Measurements from ENCODE around the gene WDR74.

GRCh38 chr11:62823677-62824076, 15.7 kb downstream of the WDR74 start:
- TF ChIP-seq, protein P1, sequence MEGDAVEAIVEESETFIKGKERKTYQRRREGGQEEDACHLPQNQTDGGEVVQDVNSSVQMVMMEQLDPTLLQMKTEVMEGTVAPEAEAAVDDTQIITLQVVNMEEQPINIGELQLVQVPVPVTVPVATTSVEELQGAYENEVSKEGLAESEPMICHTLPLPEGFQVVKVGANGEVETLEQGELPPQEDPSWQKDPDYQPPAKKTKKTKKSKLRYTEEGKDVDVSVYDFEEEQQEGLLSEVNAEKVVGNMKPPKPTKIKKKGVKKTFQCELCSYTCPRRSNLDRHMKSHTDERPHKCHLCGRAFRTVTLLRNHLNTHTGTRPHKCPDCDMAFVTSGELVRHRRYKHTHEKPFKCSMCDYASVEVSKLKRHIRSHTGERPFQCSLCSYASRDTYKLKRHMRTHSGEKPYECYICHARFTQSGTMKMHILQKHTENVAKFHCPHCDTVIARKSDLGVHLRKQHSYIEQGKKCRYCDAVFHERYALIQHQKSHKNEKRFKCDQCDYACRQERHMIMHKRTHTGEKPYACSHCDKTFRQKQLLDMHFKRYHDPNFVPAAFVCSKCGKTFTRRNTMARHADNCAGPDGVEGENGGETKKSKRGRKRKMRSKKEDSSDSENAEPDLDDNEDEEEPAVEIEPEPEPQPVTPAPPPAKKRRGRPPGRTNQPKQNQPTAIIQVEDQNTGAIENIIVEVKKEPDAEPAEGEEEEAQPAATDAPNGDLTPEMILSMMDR (IDR thresholded peaks at IDR 0.05) = no peak
- no peak for TF ChIP-seq ZNF263 (CRISPR knock-in tag; IDR thresholded peaks at IDR 0.05; ENCODE audit: low read depth)

Measured in WTC11 (cell line).